ENCODE measurements around the gene PKM.
A peak's percentile ranks its signal among the peaks of the same experiment; 100 is the strongest.

The PKM gene

GRCh38 chr15:72200395-72201237 lies 30.4 kb downstream of the PKM start:
- no peak for DNase-seq (ENCODE audit: low read depth in 3 of 3)

- DNase-seq (ENCODE audit: low read depth in 3 of 3) = peak; percentile 43 to 61 (median 48)
Observed at GRCh38 chr15:72199721-72200212, 31.2 kb downstream of the PKM start.

GRCh38 chr15:72199205-72199515 lies 31.8 kb downstream of the PKM start:
- DNase-seq (ENCODE audit: low read depth in 3 of 3) = no peak

GRCh38 chr15:72198356-72199204 lies 32.4 kb downstream of the PKM start:
- no peak for DNase-seq (ENCODE audit: low read depth in 3 of 3)

- no peak for DNase-seq (ENCODE audit: low read depth in 3 of 3)
Observed at GRCh38 chr15:72197460-72198355, 33.3 kb downstream of the PKM start, which contains the start of gene GRAMD2A. TSS of gene GRAMD2A (minus strand) at chr15:72197787.

- DNase-seq (ENCODE audit: low read depth in 3 of 3) = no peak
Observed at GRCh38 chr15:72197041-72197459, 33.9 kb downstream of the PKM start.

- DNase-seq (ENCODE audit: low read depth in 3 of 3) = no peak
Observed at GRCh38 chr15:72196409-72197040, 34.5 kb downstream of the PKM start.

GRCh38 chr15:72195101-72195511 lies 35.9 kb downstream of the PKM start:
- DNase-seq (ENCODE audit: low read depth in 3 of 3) = no peak

- DNase-seq (ENCODE audit: low read depth in 3 of 3) = no peak
Observed at GRCh38 chr15:72193836-72194396, 37.1 kb downstream of the PKM start.

- no peak for DNase-seq (ENCODE audit: low read depth in 3 of 3)
Observed at GRCh38 chr15:72192416-72192815, 38.6 kb downstream of the PKM start.

- no peak for DNase-seq (ENCODE audit: low read depth in 3 of 3)
Observed at GRCh38 chr15:72189250-72189902, 41.6 kb downstream of the PKM start.

GRCh38 chr15:72184165-72184811 lies 46.7 kb downstream of the PKM start:
- no peak for DNase-seq (ENCODE audit: low read depth in 3 of 3)

GRCh38 chr15:72183781-72184164 lies 47.2 kb downstream of the PKM start:
- no peak for DNase-seq (ENCODE audit: low read depth in 3 of 3)

GRCh38 chr15:72182673-72183072 lies 48.3 kb downstream of the PKM start:
- DNase-seq (ENCODE audit: low read depth in 3 of 3) = no peak

- DNase-seq (ENCODE audit: low read depth in 3 of 3) = no peak
Observed at GRCh38 chr15:72182244-72182643, 48.7 kb downstream of the PKM start.

- no peak for DNase-seq (ENCODE audit: low read depth in 3 of 3)
Observed at GRCh38 chr15:72180761-72181324, 50.1 kb downstream of the PKM start.

- DNase-seq (ENCODE audit: low read depth in 3 of 3) = no peak
Observed at GRCh38 chr15:72179950-72180581, 50.9 kb downstream of the PKM start.

GRCh38 chr15:72178976-72179585 lies 51.9 kb downstream of the PKM start:
- DNase-seq (ENCODE audit: low read depth in 3 of 3) = no peak

- DNase-seq (ENCODE audit: low read depth in 3 of 3) = no peak
Observed at GRCh38 chr15:72176743-72177142, 54.2 kb downstream of the PKM start.
